ENCODE results near the gene KCNN3.

Gene KCNN3

DNA sequence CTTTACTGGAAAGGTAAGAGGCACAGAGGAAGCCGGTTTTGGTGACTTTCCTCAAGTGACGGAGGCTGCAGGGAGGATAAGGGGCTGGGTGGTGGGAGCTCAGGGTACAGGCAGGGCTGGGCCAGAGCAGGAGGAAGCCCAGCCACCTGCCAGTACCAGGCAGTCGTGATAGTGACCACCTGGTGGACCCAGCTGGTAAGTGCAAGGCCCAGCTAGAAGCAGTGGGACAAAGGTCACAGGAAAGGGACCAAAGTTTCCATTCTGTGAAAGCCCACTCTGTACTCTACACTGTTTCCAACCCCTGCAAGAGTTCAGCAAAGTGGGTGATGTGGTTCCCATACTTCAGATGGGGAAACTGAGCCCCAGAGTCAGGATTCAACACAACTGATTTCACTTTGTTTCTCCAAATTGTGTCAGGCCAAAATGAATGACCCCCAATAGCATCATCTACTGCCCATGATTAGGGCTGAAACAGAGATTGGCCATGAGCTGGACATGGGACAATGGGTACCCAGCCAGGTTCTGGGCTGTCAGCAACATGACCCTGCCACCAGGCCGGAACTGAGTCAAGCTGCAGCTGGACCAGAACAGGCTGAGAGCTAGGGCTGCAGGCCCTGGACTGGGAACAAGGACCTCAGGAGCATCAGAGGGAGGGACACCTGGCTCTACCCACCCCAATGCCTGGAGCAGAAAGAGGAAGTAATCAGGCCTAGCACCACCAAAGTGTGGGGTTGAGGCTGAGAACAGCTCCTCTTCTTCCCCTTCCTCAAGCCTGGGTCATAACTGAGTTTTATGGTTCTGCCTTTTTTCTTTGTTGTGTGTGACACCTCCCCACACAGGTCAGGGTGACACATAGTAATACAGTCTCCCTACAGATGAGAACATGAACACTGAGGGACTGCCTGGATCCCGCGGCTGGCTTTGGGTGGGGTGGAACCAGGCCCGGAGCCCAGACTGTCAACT lies 50.2 kb downstream of the KCNN3 start:
- POLR2A ChIA-PET = interaction anchor here (0.6 kb wide), 1 partner anchor 17 kb away, joined by 3 read pairs; no protein-coding TSS in a partner anchor
- TF ChIP-seq, protein P1, sequence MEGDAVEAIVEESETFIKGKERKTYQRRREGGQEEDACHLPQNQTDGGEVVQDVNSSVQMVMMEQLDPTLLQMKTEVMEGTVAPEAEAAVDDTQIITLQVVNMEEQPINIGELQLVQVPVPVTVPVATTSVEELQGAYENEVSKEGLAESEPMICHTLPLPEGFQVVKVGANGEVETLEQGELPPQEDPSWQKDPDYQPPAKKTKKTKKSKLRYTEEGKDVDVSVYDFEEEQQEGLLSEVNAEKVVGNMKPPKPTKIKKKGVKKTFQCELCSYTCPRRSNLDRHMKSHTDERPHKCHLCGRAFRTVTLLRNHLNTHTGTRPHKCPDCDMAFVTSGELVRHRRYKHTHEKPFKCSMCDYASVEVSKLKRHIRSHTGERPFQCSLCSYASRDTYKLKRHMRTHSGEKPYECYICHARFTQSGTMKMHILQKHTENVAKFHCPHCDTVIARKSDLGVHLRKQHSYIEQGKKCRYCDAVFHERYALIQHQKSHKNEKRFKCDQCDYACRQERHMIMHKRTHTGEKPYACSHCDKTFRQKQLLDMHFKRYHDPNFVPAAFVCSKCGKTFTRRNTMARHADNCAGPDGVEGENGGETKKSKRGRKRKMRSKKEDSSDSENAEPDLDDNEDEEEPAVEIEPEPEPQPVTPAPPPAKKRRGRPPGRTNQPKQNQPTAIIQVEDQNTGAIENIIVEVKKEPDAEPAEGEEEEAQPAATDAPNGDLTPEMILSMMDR (IDR thresholded peaks at IDR 0.05; ENCODE audit: control extremely low read depth, extremely low read depth, low read depth, missing control alignments) = no peak
- DNase-seq (ENCODE audit: extremely low spot score) = peak; percentile 55
- CTCF ChIA-PET = interaction anchor here (0.7 to 2.9 kb wide), 17 partner anchors 10 to 151 kb away, joined by 3 to 14 read pairs (median 4); no protein-coding TSS in a partner anchor

GRCh38 chr1:154818911-154819310 lies 51.2 kb downstream of the KCNN3 start:
- no peak for DNase-seq (ENCODE audit: extremely low spot score)
- TF ChIP-seq, protein P1 (IDR thresholded peaks at IDR 0.05; ENCODE audit: control extremely low read depth, extremely low read depth, low read depth, missing control alignments) = no peak
- POLR2A ChIA-PET = interaction anchor here (0.6 kb wide), 1 partner anchor 18 kb away, joined by 3 read pairs; no protein-coding TSS in a partner anchor
- CTCF ChIA-PET = interaction anchor here (0.8 to 2.9 kb wide), 14 partner anchors 8 to 67 kb away, joined by 3 to 14 read pairs (median 4); no protein-coding TSS in a partner anchor

GRCh38 chr1:154816937-154817336 lies 53.1 kb downstream of the KCNN3 start:
- POLR2A ChIA-PET = no interaction called here
- DNase-seq (ENCODE audit: extremely low spot score) = no peak
- TF ChIP-seq, protein P1 (IDR thresholded peaks at IDR 0.05; ENCODE audit: control extremely low read depth, extremely low read depth, low read depth, missing control alignments) = no peak
- CTCF ChIA-PET = interaction anchor here (2.0 kb wide), 1 partner anchor 10 kb away, joined by 6 read pairs; no protein-coding TSS in a partner anchor

DNA sequence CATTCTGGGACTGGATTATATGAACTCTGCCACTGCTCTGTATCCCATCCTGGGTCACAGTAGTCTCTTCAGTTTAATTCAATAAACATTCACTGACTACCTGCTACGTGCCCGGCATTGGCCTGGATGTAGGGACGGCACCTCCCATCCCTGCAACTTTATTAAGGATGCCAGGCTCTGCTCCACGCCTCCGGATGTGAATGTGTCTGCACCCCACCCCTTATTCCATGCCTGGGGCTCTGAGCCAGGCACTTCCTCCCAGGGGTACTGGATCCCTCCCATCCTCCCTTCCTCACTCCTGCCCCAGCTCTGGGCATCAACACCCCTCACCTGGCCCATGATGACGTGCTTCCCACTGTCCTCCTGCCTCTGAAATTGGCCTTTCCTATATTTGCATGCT lies 53.7 kb downstream of the KCNN3 start:
- DNase-seq (ENCODE audit: extremely low spot score) = no peak
- TF ChIP-seq, protein P1 (IDR thresholded peaks at IDR 0.05; ENCODE audit: control extremely low read depth, extremely low read depth, low read depth, missing control alignments) = no peak
- CTCF ChIA-PET = no interaction called here
- POLR2A ChIA-PET = no interaction called here

DNA sequence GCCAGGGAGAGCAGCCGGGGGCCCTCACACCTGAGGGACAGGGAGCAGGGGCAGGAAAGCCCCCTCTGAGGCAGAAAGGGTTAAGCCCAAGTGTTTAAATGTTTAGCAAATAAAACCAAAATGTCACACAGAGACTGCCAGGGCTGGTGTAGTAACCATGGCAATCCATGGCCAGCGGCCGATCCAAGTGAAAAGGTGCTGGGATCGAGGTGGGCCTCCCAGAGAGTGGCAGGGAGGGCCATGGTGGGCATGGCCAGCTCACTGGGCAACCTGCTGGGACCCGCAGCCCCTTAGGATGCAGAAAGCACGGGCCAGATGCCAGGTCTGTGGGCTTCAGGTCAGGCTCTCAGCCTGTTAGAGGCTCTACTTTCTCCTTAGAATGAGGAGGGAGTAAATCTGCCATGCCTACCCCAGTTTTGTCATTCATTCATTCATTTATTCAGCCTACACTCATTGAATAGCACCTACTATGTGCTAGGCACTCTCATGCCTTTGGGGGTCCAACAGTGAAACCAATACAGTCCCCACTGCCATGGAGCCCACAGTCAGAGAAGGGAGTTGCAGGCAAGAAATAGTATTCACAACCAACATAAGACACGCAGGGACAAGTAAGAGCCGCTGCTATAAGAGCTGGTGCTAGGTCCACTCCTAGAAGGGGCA lies 56.1 kb downstream of the KCNN3 start:
- DNase-seq (ENCODE audit: extremely low spot score) = no peak
- CTCF ChIA-PET = interaction anchor here (0.9 to 1.4 kb wide), 3 partner anchors 11 to 145 kb away, joined by 3 read pairs; no protein-coding TSS in a partner anchor
- POLR2A ChIA-PET = no interaction called here
- TF ChIP-seq, protein P1 (IDR thresholded peaks at IDR 0.05; ENCODE audit: control extremely low read depth, extremely low read depth, low read depth, missing control alignments) = no peak

- POLR2A ChIA-PET = no interaction called here
- CTCF ChIA-PET = interaction anchor here (1.2 to 1.4 kb wide), 4 partner anchors 11 to 144 kb away, joined by 3 to 6 read pairs (median 4); no protein-coding TSS in a partner anchor
- TF ChIP-seq, protein P1 (IDR thresholded peaks at IDR 0.05; ENCODE audit: control extremely low read depth, extremely low read depth, low read depth, missing control alignments) = no peak
- DNase-seq (ENCODE audit: extremely low spot score) = no peak
Measured at GRCh38 chr1:154813300-154813816, 56.7 kb downstream of the KCNN3 start.
